Loucy (cell line): Measurements from ENCODE around the gene SPTB.

Experiments
- EZH2phosphoT487 ChIP-seq: fragments of 200-600 bp; IDR thresholded peaks from 2 replicates; pipeline ENCODE4 v1.6.1; 2018; ENCODE audit warnings: antibody characterized with exemption, mild to moderate bottlenecking, moderate library complexity, borderline replicate concordance
- TF ChIP-seq, protein P1 (sequence below): fragments of 200-600 bp; sonication (generic); conservative IDR thresholded peaks from 2 replicates; pipeline ENCODE4 v1.5.1; 2014; ENCODE audit warnings: mild to moderate bottlenecking, antibody characterized with exemption, low read length

DNA sequence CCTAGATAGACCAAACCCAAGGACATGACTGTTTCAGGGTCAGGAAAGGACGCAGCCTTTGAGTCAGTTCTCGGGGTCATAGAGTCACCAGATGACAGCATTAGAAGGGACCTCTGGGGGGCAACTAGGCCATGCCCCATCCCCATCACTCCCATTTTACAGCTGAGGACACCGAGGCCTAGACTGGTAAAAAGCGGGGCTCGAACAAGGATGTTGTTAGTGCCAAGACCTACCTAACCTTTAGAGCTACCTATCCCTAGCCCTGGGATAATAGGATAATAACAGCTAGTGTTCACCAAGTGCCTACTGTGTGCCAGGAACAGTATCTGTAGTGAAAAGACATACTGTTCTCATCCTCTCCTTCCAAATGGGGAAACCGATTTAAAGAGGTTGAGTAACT lies 126.8 kb downstream of the SPTB start:
- TF ChIP-seq, protein P1, sequence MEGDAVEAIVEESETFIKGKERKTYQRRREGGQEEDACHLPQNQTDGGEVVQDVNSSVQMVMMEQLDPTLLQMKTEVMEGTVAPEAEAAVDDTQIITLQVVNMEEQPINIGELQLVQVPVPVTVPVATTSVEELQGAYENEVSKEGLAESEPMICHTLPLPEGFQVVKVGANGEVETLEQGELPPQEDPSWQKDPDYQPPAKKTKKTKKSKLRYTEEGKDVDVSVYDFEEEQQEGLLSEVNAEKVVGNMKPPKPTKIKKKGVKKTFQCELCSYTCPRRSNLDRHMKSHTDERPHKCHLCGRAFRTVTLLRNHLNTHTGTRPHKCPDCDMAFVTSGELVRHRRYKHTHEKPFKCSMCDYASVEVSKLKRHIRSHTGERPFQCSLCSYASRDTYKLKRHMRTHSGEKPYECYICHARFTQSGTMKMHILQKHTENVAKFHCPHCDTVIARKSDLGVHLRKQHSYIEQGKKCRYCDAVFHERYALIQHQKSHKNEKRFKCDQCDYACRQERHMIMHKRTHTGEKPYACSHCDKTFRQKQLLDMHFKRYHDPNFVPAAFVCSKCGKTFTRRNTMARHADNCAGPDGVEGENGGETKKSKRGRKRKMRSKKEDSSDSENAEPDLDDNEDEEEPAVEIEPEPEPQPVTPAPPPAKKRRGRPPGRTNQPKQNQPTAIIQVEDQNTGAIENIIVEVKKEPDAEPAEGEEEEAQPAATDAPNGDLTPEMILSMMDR: no peak
- TF ChIP-seq EZH2phosphoT487: no peak
